Right lobe of liver (tissue), 6 donors: ENCODE results near the gene PFKP. TPM values are rescaled to one million over a fixed set of nuclear protein-coding genes. Genes with fewer than 3 reads are reported as not detected.

Experiments used
- ATAC-seq, 4 donors: fragments of 200-7000 bp; cut with Tn5 transposase; one replicate each; pipeline ENCODE4 v1.9.1; 2020; ENCODE audit warnings: mild to moderate bottlenecking in 4 of 4, moderate library complexity in 4 of 4
- DNase-seq, 3 donors: peaks; one replicate each; pipeline ENCODE4 v3.0.0-alpha.2; 2020
- H3K27ac ChIP-seq, 3 donors: fragments of 200-600 bp; one replicate each; pipeline ENCODE4 v1.8.0; 2022
- H3K27me3 ChIP-seq, 2 donors: fragments of 200-600 bp; one replicate each; pipeline ENCODE4 v1.8.0; 2022
- H3K36me3 ChIP-seq, 4 donors: fragments of 200-600 bp; sonication (generic) in 1 of 4; one replicate each; pipeline versions ENCODE4 v1.5.1 to v1.8.0; 2017 to 2022; ENCODE audit warnings: control low read depth in 1 of 4
- H3K4me1 ChIP-seq, 4 donors: fragments of 200-600 bp; sonication (generic) in 1 of 4; one replicate each; pipeline versions ENCODE4 v1.5.1 to v1.8.0; 2017 to 2022; ENCODE audit warnings: control low read depth in 1 of 4
- H3K4me3 ChIP-seq, 3 donors: fragments of 200-600 bp; one replicate each; pipeline ENCODE4 v1.8.0; 2022
- H3K9me3 ChIP-seq, 4 donors: fragments of 200-600 bp; sonication (generic) in 1 of 4; one replicate each; pipeline versions ENCODE4 v1.5.1 to v1.8.0; 2017 to 2022; ENCODE audit warnings: control low read depth in 1 of 4
- POLR2A ChIP-seq: fragments of 450-650 bp; IDR thresholded peaks from one replicate; pipeline ENCODE4 v1.6.1; 2017; ENCODE audit warnings: antibody characterized with exemption, mild to moderate bottlenecking
- WGBS: methylation state at CpG from one replicate; pipeline ENCODE4 v1.1.6; 2018; ENCODE audit warnings: low coverage, low lambda C conversion rate; ENCODE audit not compliant: insufficient coverage; ENCODE audit errors: missing lambda C conversion rate; 5-methylcytosine and 5-hydroxymethylcytosine counted together
- intact Hi-C, 2 donors: fragments of 100-400 bp; cut with DNase I; formaldehyde crosslinking; loops; one replicate each; pipeline versions ENCODE4 v1.11.2 to v1.14.1; 2022
- total RNA-seq, 6 experiments: library from RNA; depleted of rRNA in 2 of 6; stranded (reverse); fragments of >200 nt in 2 of 6; fragmentation: NEBNext Ultra II Directional in 3 of 6; extraction: Animal tissue kit (Norgen Biotek cat#: 25700) in 3 of 6; gene quantifications; one replicate each; pipeline versions ENCODE4 v1.1.0 to v1.2.4, GENCODE V29; 2016 to 2023
- TF ChIP-seq, protein P1 (sequence below), 4 donors: fragments of 200-600 bp in 3 of 4; fragments of 450-650 bp in 1 of 4; IDR thresholded peaks; one replicate each; pipeline versions ENCODE4 v1.5.1 to v1.8.0; 2016 to 2022; ENCODE audit warnings: antibody characterized with exemption in 4 of 4, mild to moderate bottlenecking in 2 of 4
- donor health status: DM: no; HTN: yes; CAD: no.
- donor health status: DM: no; HTN: no; CAD: no.
- donor health status: DM: no; HTN: no; CAD: no.
- donor health status: DM: no; HTN: yes; CAD: no.
- donor health status: DM: no; HTN: yes; CAD: no.

PFKP gene
- total RNA-seq, 6 experiments from 2014 or later: 0.66 to 24.1 (median 9.2) TPM

- 32% methylated on average over 8 of the region's 8 CpGs for WGBS
- peak in 1 of 4 donors; percentile 16 for ATAC-seq
- no peak for DNase-seq
- no peaks in the 10 kb centered on the region for H3K9me3 ChIP-seq
- H3K4me1 ChIP-seq: no peaks in the 10 kb centered on the region
- TF ChIP-seq, protein P1, sequence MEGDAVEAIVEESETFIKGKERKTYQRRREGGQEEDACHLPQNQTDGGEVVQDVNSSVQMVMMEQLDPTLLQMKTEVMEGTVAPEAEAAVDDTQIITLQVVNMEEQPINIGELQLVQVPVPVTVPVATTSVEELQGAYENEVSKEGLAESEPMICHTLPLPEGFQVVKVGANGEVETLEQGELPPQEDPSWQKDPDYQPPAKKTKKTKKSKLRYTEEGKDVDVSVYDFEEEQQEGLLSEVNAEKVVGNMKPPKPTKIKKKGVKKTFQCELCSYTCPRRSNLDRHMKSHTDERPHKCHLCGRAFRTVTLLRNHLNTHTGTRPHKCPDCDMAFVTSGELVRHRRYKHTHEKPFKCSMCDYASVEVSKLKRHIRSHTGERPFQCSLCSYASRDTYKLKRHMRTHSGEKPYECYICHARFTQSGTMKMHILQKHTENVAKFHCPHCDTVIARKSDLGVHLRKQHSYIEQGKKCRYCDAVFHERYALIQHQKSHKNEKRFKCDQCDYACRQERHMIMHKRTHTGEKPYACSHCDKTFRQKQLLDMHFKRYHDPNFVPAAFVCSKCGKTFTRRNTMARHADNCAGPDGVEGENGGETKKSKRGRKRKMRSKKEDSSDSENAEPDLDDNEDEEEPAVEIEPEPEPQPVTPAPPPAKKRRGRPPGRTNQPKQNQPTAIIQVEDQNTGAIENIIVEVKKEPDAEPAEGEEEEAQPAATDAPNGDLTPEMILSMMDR (IDR thresholded peaks at IDR 0.05): no peak
- no peak for TF ChIP-seq POLR2A
- H3K36me3 ChIP-seq: no peaks in the 10 kb centered on the region
- intact Hi-C loops: no loop called here
- no peaks in the 10 kb centered on the region for H3K27me3 ChIP-seq
- H3K4me3 ChIP-seq: no peak overlapping the region
- no peak overlapping the region for H3K27ac ChIP-seq
Measured at GRCh38 chr10:3036155-3037021, 31.0 kb upstream of the PFKP start.

GRCh38 chr10:3037182-3037581 lies 30.2 kb upstream of the PFKP start:
- intact Hi-C loops: no loop called here
- no peaks in the 10 kb centered on the region for H3K27me3 ChIP-seq

GRCh38 chr10:3040069-3040468 lies 27.3 kb upstream of the PFKP start:
- DNase-seq (no peak), ATAC-seq (no peak)
- no peak overlapping the region for H3K4me3 ChIP-seq
- TF ChIP-seq POLR2A: no peak
- TF ChIP-seq, protein P1 (IDR thresholded peaks at IDR 0.05): no peak
- H3K4me1 ChIP-seq: no peaks in the 10 kb centered on the region
- H3K27ac ChIP-seq: no peak overlapping the region
- H3K36me3 ChIP-seq: no peaks in the 10 kb centered on the region
- no peaks in the 10 kb centered on the region for H3K9me3 ChIP-seq
- no peaks in the 10 kb centered on the region for H3K27me3 ChIP-seq
- intact Hi-C loops: loop anchor here in 1 of 2 donors (10.0 kb wide), 1 partner anchor 115 kb away; no protein-coding TSS in a partner anchor
- 40% methylated on average over 1 of the region's 1 CpG for WGBS

More at GRCh38 chr10:3037182-3037581, 30.2 kb upstream of the PFKP start:
- 48% methylated on average over 2 of the region's 4 CpGs for WGBS
- H3K36me3 ChIP-seq: no peaks in the 10 kb centered on the region
- DNase-seq (no peak), ATAC-seq (peak in 1 of 4 donors; percentile 10)
- no peaks in the 10 kb centered on the region for H3K9me3 ChIP-seq
- no peak overlapping the region for H3K4me3 ChIP-seq
- TF ChIP-seq, protein P1 (IDR thresholded peaks at IDR 0.05): no peak
- TF ChIP-seq POLR2A: no peak
- no peaks in the 10 kb centered on the region for H3K4me1 ChIP-seq
- no peak overlapping the region for H3K27ac ChIP-seq

- Histone ChIP-seq H3K4me3 (no peak overlapping the region), H3K27me3 (no peaks in the 10 kb centered on the region), H3K9me3 (no peaks in the 10 kb centered on the region), H3K4me1 (no peaks in the 10 kb centered on the region), H3K36me3 (no peaks in the 10 kb centered on the region), H3K27ac (no peak overlapping the region)
- no peak for ATAC-seq
- no peak for DNase-seq
- TF ChIP-seq POLR2A: no peak
- TF ChIP-seq, protein P1 (IDR thresholded peaks at IDR 0.05): no peak
- intact Hi-C loops: loop anchor here in 1 of 2 donors (10.0 kb wide), 1 partner anchor 118 kb away; no protein-coding TSS in a partner anchor
- WGBS: 57% methylated on average over 9 of the region's 10 CpGs
Measured at GRCh38 chr10:3042589-3042988, 24.8 kb upstream of the PFKP start.
